ENCODE results near the gene STAT3.

The STAT3 gene

DNA sequence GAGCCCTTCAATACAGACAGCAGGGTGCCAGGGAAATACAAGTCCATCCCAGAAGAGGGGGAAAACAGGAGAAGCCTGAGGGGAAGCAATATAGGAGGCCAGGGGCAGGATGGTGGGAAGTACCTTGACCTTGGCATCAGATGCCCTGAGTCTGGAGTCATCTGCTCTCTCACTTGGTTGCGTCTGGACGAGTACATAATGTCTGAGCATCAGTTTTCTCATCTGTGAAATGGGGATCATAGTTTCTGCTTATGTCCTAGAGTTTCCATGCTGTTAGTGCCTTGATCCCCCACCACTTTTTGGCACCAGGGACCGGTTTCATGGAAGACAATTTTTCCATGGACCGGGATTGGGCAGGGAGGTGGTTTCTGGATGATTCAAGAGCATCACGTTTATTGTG, 97.7 kb downstream of the STAT3 start:
- ATAC-seq (ENCODE audit: insufficient read depth, low read depth) (no peak), DNase-seq (no peak)
- Histone ChIP-seq H3K9ac (ENCODE audit: low read depth, low read length) (no peak overlapping the region), H3K79me2 (ENCODE audit: insufficient read depth, low read length) (no peaks in the 10 kb centered on the region), H4K20me1 (ENCODE audit: insufficient read depth, low read length) (peaks cover 3% of the 10 kb centered on the region; the same call in 1 of the 2 replicates), H3K9me3 (ENCODE audit: insufficient read depth, low read length, severe bottlenecking) (no peaks in the 10 kb centered on the region), H3K27ac (ENCODE audit: low read length) (no peak overlapping the region), H3K4me1 (ENCODE audit: insufficient read depth, low read length) (peaks cover 24% of the 10 kb centered on the region), H3K4me2 (ENCODE audit: insufficient read depth, low read length) (no peak overlapping the region), H3K27me3 (ENCODE audit: insufficient read depth, low read length, poor library complexity) (peaks cover 34% of the 10 kb centered on the region), H3K36me3 (ENCODE audit: insufficient read depth, low read length) (no peaks in the 10 kb centered on the region), H2AFZ (ENCODE audit: low read depth, low read length) (no peak overlapping the region), H3K4me3 (ENCODE audit: low read depth in 1 of 2, low read length in 2 of 2) (no peak overlapping the region)
- no peak for TF ChIP-seq EZH2 (IDR thresholded peaks at IDR 0.05; ENCODE audit: borderline replicate concordance, low read depth, low read length, severe bottlenecking)
- TF ChIP-seq, protein P1, sequence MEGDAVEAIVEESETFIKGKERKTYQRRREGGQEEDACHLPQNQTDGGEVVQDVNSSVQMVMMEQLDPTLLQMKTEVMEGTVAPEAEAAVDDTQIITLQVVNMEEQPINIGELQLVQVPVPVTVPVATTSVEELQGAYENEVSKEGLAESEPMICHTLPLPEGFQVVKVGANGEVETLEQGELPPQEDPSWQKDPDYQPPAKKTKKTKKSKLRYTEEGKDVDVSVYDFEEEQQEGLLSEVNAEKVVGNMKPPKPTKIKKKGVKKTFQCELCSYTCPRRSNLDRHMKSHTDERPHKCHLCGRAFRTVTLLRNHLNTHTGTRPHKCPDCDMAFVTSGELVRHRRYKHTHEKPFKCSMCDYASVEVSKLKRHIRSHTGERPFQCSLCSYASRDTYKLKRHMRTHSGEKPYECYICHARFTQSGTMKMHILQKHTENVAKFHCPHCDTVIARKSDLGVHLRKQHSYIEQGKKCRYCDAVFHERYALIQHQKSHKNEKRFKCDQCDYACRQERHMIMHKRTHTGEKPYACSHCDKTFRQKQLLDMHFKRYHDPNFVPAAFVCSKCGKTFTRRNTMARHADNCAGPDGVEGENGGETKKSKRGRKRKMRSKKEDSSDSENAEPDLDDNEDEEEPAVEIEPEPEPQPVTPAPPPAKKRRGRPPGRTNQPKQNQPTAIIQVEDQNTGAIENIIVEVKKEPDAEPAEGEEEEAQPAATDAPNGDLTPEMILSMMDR (IDR thresholded peaks at IDR 0.05; ENCODE audit: borderline replicate concordance, extremely low read depth, low read length, poor library complexity, severe bottlenecking): no peak

DNA sequence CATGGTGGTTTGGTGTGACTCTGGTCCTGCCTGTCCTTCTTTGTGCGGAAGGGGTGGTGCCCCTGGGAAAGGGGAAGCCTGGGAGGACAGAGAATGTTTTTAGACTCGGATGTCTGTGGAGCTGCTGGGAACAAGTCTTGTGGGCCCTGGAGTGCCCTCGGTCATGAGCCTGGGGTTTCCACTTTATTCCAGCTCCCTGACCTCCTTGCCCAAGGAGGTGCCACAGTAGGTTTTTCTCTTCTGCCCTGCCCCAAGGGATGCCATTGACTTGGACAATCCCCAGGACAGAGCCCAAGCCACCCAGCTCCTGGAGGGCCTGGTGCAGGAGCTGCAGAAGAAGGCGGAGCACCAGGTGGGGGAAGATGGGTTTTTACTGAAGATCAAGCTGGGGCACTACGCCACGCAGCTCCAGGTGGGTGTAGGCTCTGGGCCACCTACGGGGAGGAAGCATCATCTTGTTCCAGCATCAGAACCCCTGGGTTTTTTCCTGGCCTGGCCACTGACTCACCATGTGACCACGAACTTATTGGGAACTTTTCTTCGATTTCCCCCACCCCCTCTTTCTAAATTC, 98.5 kb downstream of the STAT3 start:
- no peaks in the 10 kb centered on the region for H3K36me3 ChIP-seq (ENCODE audit: insufficient read depth, low read length)
- no peaks in the 10 kb centered on the region for H3K79me2 ChIP-seq (ENCODE audit: insufficient read depth, low read length)
- peak overlapping the region; percentile 77; the same call in 1 of the 2 replicates for H3K4me2 ChIP-seq (ENCODE audit: insufficient read depth, low read length)
- ATAC-seq (ENCODE audit: insufficient read depth, low read depth) (no peak), DNase-seq (no peak)
- no peak for TF ChIP-seq EZH2 (IDR thresholded peaks at IDR 0.05; ENCODE audit: borderline replicate concordance, low read depth, low read length, severe bottlenecking)
- TF ChIP-seq, protein P1 (IDR thresholded peaks at IDR 0.05; ENCODE audit: borderline replicate concordance, extremely low read depth, low read length, poor library complexity, severe bottlenecking): no peak
- H4K20me1 ChIP-seq (ENCODE audit: insufficient read depth, low read length): peaks cover 3% of the 10 kb centered on the region; the same call in 1 of the 2 replicates
- no peak overlapping the region for H3K4me3 ChIP-seq (ENCODE audit: low read depth in 1 of 2, low read length in 2 of 2)
- peaks cover 34% of the 10 kb centered on the region for H3K27me3 ChIP-seq (ENCODE audit: insufficient read depth, low read length, poor library complexity)
- H3K9ac ChIP-seq (ENCODE audit: low read depth, low read length): no peak overlapping the region
- peaks cover 24% of the 10 kb centered on the region for H3K4me1 ChIP-seq (ENCODE audit: insufficient read depth, low read length)
- H3K9me3 ChIP-seq (ENCODE audit: insufficient read depth, low read length, severe bottlenecking): no peaks in the 10 kb centered on the region
- no peak overlapping the region for H3K27ac ChIP-seq (ENCODE audit: low read length)
- H2AFZ ChIP-seq (ENCODE audit: low read depth, low read length): no peak overlapping the region

DNA sequence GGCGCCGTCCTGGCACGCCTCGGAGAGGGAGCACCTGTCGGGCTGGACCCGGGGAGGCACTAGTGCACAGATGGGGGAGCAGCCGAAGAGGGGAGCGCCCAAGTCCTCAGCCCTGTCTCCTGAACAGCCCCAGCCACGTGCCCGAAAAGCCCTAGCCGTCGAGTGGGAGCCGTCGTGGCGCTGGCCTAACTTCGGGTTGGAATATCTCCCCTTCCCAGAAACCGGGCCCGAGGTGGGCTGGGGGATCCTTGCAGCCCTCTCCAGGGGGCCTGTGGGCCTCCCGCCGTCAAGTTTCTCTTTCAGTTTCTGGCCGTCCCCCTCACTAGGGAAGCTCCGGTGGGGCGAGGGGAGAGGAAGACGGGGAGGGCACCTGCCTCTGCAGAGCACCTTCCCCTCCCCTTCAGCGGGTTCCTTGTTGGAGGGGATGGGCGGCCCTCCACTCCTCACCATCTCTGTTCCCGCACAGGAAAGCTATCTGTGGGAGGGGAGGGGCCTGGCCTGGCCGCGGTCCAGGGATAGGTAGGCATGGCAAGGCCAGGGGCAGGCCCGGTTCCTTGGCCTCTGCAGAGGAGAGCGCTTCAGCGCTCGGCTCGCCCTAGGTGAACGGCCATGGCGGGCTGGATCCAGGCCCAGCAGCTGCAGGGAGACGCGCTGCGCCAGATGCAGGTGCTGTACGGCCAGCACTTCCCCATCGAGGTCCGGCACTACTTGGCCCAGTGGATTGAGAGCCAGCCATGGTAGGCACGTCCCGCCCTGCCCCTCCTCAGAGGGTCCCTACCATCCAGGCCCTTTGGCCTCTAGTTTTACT, 99.2 kb downstream of the STAT3 start:
- peak overlapping the region; percentile 77 for H3K4me2 ChIP-seq (ENCODE audit: insufficient read depth, low read length)
- H3K27me3 ChIP-seq (ENCODE audit: insufficient read depth, low read length, poor library complexity): peaks cover 34% of the 10 kb centered on the region
- no peak overlapping the region for H3K27ac ChIP-seq (ENCODE audit: low read length)
- peak; percentile 22; the same call in 1 of the 3 replicates for ATAC-seq (ENCODE audit: insufficient read depth, low read depth)
- no peaks in the 10 kb centered on the region for H3K36me3 ChIP-seq (ENCODE audit: insufficient read depth, low read length)
- H3K4me1 ChIP-seq (ENCODE audit: insufficient read depth, low read length): peaks cover 24% of the 10 kb centered on the region
- H4K20me1 ChIP-seq (ENCODE audit: insufficient read depth, low read length): peaks cover 3% of the 10 kb centered on the region; the same call in 1 of the 2 replicates
- peak overlapping the region; percentile 73; the same call in 1 of the 2 replicates for H2AFZ ChIP-seq (ENCODE audit: low read depth, low read length)
- H3K79me2 ChIP-seq (ENCODE audit: insufficient read depth, low read length): no peaks in the 10 kb centered on the region
- no peaks in the 10 kb centered on the region for H3K9me3 ChIP-seq (ENCODE audit: insufficient read depth, low read length, severe bottlenecking)
- peak overlapping the region; percentile 56; the same call in 1 of the 2 replicates for H3K9ac ChIP-seq (ENCODE audit: low read depth, low read length)
- H3K4me3 ChIP-seq (ENCODE audit: low read depth in 1 of 2, low read length in 2 of 2): peak overlapping the region in 1 of 2 experiments; percentile 60; a peak in 2 of 4 replicates
- DNase-seq: peak; percentile 41
- TF ChIP-seq, protein P1 (IDR thresholded peaks at IDR 0.05; ENCODE audit: borderline replicate concordance, extremely low read depth, low read length, poor library complexity, severe bottlenecking): no peak
- no peak for TF ChIP-seq EZH2 (IDR thresholded peaks at IDR 0.05; ENCODE audit: borderline replicate concordance, low read depth, low read length, severe bottlenecking)
